GM21786 (cell line): Measurements from ENCODE around the gene PLCB1.
A peak's percentile ranks its signal among the peaks of the same experiment; 100 is the strongest.

ENCODE experiments used
- ATAC-seq: cut with Tn5 transposase; IDR thresholded peaks from one replicate; pipeline ENCODE4 v1.9.1; 2021; ENCODE audit not compliant: unreplicated experiment

Gene PLCB1

DNA sequence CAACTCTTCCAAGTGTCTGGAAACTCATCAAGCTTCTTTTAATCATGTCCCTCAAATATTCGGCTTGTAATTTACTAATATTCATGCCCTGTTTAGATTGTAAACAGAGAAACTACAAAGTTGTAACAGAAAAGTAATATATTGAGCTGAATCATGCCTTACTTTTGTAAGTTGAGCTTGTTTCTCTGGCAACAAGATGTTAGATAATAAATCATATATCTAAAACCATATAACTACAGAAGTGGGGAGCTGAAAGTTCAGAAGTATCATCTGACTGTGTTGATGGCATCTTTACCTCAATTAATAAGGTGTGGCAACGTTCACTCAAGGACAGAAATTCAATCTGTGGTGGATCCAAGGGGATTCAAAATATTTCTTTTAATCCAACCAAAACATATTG, 263.9 kb downstream of the PLCB1 start:
- no peak for ATAC-seq

DNA sequence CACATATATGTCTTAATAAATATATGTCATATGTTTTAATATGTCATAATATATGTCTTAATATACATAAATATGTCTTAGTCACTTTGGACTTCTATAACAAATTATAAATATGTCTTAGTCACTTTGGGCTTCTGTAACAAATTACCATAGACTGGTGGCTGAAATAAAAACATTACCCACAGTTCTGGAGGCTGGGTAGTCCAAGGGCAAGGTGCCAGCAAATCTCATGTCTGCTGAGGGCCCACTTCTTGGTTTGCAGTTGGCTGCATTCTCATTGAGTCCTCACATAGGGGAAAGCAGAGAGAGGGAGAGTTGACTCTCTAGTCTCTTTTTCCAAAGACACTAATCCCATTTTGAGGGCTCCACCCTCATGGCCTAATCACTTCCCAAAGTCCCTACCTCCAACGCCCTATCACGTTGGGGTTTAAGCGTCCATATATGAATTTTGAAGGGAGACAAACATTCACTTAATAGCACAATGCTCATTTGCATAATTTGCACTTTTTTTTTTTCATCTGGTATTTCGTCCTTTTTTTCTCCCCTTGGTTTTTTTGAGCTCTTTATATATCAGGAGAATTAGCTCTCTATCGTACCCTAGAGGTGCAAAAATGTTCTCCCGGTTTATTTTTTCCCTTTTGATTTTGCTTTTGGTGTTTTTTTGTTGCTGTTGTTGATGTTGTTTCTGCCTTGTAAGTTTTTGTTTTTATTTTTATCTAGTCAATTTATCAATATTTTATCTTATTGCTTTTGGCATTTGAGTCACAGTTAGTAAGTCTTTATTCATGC, 266.4 kb downstream of the PLCB1 start:
- ATAC-seq, result no peak

DNA sequence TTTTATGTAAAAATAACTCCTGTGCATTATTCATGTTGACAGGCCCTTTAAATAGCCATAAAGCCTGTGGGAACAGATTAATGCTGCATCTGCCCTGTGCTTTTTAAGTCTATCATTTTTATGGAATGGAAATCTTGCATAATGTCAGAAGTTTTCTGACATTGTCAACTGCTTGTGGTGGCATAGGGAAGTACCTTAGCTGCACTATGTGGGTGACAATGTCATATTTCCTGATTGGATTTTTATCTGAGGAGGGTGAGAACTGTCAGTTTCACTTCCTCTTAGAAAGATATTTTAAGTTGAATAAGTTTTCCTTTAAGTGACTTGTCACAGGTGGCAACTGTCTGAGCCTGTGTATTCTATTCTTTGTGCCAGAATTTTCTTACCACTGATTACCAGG, 267.9 kb downstream of the PLCB1 start:
- ATAC-seq, result peak; percentile 99

DNA sequence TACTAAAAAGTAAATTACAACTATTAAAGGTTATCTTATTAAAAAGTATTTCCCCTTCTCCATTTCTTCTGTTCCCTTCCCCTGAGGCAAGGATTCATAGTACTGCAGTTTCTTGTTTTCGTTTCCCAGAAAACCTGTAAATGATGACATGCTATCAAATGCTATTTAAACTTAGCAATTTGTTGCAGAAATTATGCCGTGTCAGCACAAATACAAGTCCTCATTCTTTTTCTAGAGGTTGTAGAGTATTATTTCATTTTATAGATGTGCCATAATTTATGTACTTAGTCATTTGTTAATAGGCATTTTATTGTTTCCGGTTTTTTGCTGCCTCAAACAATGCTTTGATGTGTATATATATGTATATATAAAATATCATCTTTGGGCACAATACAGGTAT, 268.4 kb downstream of the PLCB1 start:
- ATAC-seq, result no peak

DNA sequence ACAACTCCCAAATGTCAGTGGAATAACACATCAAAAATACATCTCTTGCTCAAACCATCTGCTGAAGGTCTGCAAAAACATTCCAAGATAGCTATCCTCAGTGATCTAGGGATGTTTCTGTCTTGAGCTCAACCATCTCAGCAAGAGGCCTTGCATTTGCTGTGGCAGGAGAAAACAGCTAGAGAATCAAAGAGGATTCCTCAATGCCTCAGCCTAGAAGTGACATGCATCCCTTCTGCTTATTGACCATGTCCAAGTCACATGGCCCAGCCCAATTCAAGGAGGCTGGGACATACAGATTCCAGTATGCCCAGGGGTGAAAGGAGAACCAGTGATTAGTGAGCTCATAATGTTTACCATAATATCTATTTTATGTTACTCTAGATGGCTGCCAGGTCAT, 269.5 kb downstream of the PLCB1 start:
- ATAC-seq, result no peak

GRCh38 chr20:8402798-8403197, 270.7 kb downstream of the PLCB1 start:
- no peak for ATAC-seq

DNA sequence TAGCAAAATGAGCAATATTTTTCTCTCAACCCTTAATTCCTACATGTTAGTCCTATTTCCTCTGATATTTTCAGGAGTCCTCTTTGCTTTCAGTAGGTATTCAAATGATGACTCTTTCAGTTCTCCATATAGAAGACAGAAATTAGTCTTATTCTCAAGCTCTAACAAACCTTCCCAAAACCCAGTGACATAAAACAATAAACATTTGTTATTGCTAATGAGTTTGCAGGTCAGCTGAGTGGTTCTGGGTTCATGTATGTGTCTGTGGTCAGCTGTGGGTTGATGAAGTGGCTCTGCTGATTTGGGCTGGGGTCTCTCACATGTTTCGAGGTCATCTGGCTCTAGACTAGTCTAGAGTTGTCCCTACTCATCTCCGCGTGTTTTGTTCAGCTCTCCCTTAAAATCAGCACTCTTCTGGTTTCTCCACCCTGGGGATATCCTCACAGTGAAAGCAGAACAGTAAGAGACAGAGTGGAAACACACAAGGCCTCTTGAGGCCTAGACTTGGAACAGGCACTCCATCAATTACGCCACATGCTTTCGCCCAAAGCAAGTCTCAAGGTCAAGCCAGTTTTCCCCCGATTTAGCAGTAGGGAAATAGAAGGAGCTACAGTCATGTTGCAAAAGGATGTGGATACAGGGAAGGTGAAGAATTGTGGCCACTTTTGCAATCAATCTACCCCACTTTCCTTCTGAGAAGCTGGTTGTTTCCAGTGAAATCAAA, 273.0 kb downstream of the PLCB1 start:
- ATAC-seq, result no peak

DNA sequence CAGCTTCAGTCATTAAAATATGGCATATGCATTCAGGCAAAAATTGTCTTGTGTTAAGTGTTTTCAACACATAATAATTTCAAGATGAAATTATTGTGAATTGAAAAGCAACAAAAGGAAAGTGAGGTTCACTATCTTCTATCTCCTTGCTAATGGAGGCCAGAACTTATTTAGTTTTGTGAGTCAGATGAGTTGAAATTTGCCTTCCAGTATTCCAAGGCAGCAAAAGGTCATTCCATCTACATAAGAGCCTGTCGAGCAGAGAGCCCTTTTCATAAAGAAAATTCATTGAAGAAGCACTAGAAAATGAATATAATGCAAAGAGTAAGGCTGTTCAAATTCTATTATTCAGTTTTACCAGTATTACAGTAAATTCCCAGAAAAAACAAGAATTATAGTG, 274.3 kb downstream of the PLCB1 start:
- ATAC-seq, result no peak

- ATAC-seq, result no peak
Observed at GRCh38 chr20:8408587-8409307, 276.7 kb downstream of the PLCB1 start.

- ATAC-seq, result no peak
Observed at GRCh38 chr20:8413691-8414090, 281.6 kb downstream of the PLCB1 start.

DNA sequence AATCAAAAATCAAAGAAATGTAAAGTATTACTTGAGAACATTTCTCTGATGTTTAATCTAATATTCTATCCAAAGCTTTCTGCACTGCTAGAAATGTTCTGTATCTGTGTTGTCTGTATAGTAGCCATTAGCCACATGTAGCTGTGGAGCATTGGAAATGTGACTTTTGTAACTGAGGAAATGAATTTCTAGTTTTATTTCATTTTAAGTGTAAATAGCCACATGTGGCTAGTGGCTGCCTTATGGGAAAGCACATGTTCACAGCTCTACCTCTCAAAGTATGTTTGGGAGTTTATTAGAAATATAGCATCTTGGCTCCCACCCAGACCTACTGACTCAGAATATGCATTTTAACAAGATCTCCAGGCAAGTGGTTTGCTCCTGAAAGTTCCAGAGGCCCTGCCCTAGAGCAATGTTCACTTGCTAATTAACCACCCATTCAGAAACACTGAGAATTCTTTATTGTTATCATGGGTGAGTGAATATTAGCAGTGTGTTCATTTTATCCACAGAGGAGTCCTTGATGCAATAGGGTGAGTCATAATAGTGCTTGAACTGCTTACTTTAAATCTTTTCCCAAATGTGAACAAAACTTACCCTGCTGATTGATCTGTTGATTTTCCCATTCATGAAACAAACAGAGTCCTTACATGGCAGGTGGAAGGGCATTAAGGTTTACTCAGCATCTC, 282.7 kb downstream of the PLCB1 start:
- ATAC-seq, result no peak

GRCh38 chr20:8421981-8422380, 289.9 kb downstream of the PLCB1 start:
- no peak for ATAC-seq

DNA sequence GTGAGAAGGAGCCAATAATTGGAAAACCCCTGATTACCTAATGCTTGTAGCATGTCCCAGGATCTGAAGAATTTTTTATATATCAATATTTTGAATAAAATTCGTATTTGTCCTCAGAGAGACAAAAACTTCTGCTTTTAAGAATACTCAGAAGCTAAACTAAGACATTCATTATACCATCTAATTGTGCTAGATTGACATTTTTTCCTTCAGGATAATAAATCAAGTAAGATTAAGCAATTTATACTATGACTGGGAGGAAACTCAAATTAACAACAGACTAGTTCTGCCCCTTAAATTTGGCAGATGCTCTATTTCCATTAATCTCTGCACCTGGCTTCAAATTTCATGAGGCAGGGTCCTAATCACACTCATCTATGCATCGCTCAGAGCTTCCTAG, 291.4 kb downstream of the PLCB1 start:
- no peak for ATAC-seq

DNA sequence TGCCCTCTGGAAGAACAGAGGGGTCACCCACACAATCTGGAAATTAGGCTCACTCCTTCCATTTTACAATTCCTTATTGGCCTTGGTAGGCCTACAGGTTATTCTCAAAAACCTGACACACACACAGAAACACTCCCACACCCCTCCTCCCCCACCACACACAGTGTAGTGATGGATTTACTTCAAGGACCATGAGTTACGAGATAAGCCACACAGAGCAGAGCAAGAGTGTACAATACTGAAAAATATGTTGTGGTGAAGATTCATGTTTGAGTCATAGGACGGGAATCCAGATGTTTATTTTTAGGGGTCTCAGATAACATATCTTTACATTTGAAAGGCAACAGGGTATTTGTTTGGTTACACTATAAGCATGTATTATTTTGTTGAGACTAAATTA, 291.9 kb downstream of the PLCB1 start:
- no peak for ATAC-seq

DNA sequence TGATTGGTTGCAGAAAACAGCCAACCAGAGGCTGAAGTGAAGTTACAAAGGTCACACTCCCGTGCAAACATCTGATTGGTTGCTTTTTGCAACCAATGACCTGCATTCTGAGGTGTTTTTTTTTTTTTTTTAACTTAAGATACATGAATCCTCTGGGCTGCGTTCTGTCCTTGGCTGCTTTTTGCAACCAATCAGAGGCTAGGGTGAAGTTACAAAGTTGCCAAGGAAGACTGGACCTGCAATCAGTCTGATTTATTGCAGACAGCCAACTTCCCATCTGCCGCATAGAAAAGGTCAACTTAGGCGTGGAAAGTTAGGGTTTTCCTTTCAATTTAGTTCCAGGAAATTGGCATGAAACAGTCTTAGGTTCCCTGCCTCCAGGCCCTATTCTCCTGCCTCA, 292.9 kb downstream of the PLCB1 start:
- ATAC-seq, result no peak

DNA sequence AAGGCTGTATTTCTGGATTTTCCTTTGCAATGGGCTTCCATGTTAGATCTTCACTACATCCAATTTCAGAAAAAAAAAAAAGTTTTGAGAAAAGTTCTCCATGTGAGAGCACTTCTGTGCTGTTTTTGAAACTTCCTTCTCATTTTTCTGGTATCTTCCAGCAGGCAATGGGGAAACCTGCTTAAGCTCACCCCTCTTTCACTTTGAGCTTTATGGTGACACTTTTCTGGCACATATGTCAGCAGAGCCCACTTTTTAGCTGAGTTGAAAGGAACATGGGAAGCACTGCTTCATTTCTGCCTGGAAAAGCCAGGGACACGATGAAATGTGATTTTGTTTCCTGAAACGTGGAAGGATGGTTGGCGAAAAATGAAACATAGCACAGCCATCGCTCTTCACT, 293.7 kb downstream of the PLCB1 start:
- ATAC-seq, result no peak

GRCh38 chr20:8427419-8428040, 295.5 kb downstream of the PLCB1 start:
- no peak for ATAC-seq

DNA sequence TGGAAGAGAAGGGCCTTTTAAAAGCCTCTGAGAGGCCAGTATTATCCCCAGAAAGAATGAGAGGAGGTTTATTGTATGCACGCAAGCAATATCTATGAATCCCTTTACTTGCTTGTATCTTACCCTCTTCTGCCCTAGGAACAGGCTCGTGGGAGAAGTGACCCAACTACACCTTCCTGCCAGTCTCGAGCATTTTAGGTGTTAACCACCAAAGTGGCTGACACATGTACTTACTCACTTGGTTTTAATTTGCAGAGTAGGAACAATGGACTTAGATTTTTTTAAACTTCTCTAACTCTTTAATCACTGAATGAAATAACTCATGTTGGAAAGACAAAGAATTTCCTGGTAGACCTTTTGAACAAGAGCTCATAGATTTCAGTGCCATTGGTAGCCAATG, 296.9 kb downstream of the PLCB1 start:
- no peak for ATAC-seq

GRCh38 chr20:8431538-8432434, 299.7 kb downstream of the PLCB1 start:
- no peak for ATAC-seq
